ENCODE results near the gene WDFY1.

DNA sequence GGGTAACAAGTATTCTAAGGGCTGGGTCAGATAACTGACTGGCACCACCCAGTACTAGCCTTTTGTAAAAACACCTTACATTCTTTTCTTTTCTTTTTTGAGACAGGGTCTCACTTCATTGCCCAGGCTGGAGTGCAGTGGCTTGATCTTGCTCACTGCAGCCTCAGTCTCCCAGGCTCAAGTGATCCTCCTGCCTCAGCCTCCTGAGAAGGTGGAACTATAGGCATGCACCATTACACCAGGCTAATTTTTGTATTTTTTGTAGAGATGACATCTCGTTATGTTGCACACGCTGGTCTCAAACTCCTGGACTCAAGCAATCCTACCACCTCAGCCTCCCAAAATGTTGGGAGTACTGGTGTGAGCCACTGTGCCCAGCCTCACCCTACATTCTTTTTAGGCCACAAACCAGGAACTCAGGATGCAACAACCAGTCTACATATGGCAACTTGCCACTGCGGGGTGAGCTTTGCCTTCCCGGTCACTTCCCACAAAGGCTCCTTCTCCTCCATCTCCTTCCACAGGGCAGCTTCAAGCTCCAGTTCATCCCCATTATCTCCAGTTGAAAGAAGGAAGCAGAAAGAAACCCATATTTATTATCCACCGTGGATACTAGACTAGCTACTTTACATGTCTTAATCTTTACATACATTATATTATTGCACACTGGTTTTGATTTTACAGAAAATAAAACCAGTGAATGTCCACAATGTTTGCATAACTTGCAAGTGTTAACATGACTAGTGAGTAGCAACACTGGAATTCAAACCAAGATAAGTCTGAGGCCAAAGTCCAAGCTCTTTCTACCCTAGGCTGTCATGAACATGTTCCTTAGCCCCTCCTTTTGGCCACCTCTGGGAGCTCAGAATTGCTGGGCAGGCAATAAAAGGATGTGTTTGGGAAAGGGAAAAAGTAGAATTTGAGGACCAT is 84.1 kb downstream of the WDFY1 start:
- TF ChIP-seq, protein P1, sequence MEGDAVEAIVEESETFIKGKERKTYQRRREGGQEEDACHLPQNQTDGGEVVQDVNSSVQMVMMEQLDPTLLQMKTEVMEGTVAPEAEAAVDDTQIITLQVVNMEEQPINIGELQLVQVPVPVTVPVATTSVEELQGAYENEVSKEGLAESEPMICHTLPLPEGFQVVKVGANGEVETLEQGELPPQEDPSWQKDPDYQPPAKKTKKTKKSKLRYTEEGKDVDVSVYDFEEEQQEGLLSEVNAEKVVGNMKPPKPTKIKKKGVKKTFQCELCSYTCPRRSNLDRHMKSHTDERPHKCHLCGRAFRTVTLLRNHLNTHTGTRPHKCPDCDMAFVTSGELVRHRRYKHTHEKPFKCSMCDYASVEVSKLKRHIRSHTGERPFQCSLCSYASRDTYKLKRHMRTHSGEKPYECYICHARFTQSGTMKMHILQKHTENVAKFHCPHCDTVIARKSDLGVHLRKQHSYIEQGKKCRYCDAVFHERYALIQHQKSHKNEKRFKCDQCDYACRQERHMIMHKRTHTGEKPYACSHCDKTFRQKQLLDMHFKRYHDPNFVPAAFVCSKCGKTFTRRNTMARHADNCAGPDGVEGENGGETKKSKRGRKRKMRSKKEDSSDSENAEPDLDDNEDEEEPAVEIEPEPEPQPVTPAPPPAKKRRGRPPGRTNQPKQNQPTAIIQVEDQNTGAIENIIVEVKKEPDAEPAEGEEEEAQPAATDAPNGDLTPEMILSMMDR (conservative IDR thresholded peaks at IDR 0.05; ENCODE audit: low read depth in 2 of 2) = no peak; a peak in 1 of 4 replicates
- TF ChIP-seq EZH2 (IDR thresholded peaks at IDR 0.05; ENCODE audit: low read depth, unreplicated experiment) (no peak), POLR2AphosphoS5 (IDR thresholded peaks at IDR 0.05; ENCODE audit: low read depth) (no peak), EZH2phosphoT487 (IDR thresholded peaks at IDR 0.05; ENCODE audit: unreplicated experiment) (no peak)

Data from GM23338 (cell line).